SU-DHL-6 (cell line): Measurements from ENCODE around the gene PCDHGA7.

ENCODE experiments used
- CTCF ChIP-seq: fragments of 200-600 bp; sonication (generic); IDR thresholded peaks from one replicate; pipeline ENCODE4 v1.5.1; 2017; ENCODE audit warnings: antibody characterized with exemption, mild to moderate bottlenecking, low read length, moderate library complexity; ENCODE audit not compliant: insufficient read depth, poor library complexity, severe bottlenecking
- EZH2phosphoT487 ChIP-seq: fragments of 200-600 bp; sonication (generic), shearing (Covaris generic); conservative IDR thresholded peaks from 2 replicates; pipeline ENCODE4 v1.6.1; 2018; ENCODE audit warnings: mild to moderate bottlenecking, antibody characterized with exemption, low read length, moderate library complexity, mixed read lengths

DNA sequence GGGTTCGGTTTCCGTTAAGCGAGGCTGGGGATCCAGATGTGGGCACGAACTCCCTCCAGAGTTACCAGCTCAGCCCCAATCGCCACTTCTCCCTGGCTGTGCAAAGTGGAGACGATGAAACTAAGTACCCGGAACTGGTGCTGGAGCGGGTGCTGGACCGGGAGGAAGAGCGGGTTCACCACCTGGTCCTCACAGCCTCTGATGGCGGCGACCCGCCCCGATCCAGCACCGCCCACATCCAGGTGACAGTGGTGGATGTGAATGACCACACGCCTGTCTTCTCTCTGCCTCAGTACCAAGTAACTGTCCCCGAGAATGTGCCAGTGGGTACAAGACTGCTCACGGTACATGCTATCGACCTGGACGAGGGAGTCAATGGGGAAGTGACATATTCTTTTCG is 803 bp downstream of the PCDHGA7 start:
- TF ChIP-seq CTCF (no peak), EZH2phosphoT487 (no peak)
